AG10803 (cell line): ENCODE measurements around the gene CCDC110.

Experiments
- DNase-seq: peaks from one replicate; pipeline ENCODE4 v3.0.0; 2010; ENCODE audit warnings: low read depth
- H3K4me3 ChIP-seq: 2 replicates; pipeline ENCODE4 v1.5.1; 2011; ENCODE audit warnings: mild to moderate bottlenecking, low read length, control low read depth
- CTCF ChIP-seq: conservative IDR thresholded peaks from 2 replicates; pipeline ENCODE4 v1.5.1; 2011; ENCODE audit warnings: mild to moderate bottlenecking, low read length, control low read depth, inconsistent platforms

Gene CCDC110

GRCh38 chr4:185404031-185404430 is 67.5 kb downstream of the CCDC110 start:
- TF ChIP-seq CTCF, result no peak
- no peak overlapping the region for H3K4me3 ChIP-seq
- no peak for DNase-seq

- H3K4me3 ChIP-seq, result no peak overlapping the region
- no peak for DNase-seq
- no peak for TF ChIP-seq CTCF
Measured at GRCh38 chr4:185399466-185399865, 72.1 kb downstream of the CCDC110 start.

- H3K4me3 ChIP-seq, result no peak overlapping the region
- DNase-seq, result no peak
- TF ChIP-seq CTCF, result no peak
Measured at GRCh38 chr4:185398618-185399017, 72.9 kb downstream of the CCDC110 start.

- DNase-seq, result peak; percentile 38
- peak within 1 kb of the TSS; percentile 84 for H3K4me3 ChIP-seq
- 0 out of 2 replicates have a peak, but pooled peaks have one; percentile 15 for TF ChIP-seq CTCF
Measured at GRCh38 chr4:185396724-185397385, 74.7 kb downstream of the CCDC110 start, which contains the start of gene ANKRD37. TSS of gene ANKRD37 (plus strand) at chr4:185396841. CDS start at chr4:185396924, 83 bp downstream.

GRCh38 chr4:185395956-185396723 is 75.4 kb downstream of the CCDC110 start:
- H3K4me3 ChIP-seq, result peak overlapping the region; percentile 84
- peak; percentile 98 for DNase-seq
- no peak for TF ChIP-seq CTCF

GRCh38 chr4:185395238-185395955 is 76.1 kb downstream of the CCDC110 start, which contains the start of gene LRP2BP:
TSS of gene LRP2BP (minus strand) at chr4:185395924. CDS start at chr4:185378186, 17,738 bp downstream.
- no peak for TF ChIP-seq CTCF
- H3K4me3 ChIP-seq, result peak within 1 kb of the TSS; percentile 84
- peak; percentile 4 for DNase-seq
